Sigmoid colon (tissue), 4 donors: Measurements from ENCODE around the gene NKD2.

Experiments
- CTCF ChIP-seq, 4 experiments: fragments of 450-650 bp in 3 of 4; fragments of 200-600 bp in 1 of 4; IDR thresholded peaks; one replicate each; pipeline ENCODE4 v1.5.1; 2016 to 2019; ENCODE audit warnings: antibody characterized with exemption in 4 of 4, mild to moderate bottlenecking in 3 of 4, moderate library complexity in 2 of 4
- EP300 ChIP-seq, 4 donors: sonication (generic); formaldehyde crosslinking; IDR thresholded peaks; one replicate each; pipeline ENCODE4 v1.6.1; 2017; ENCODE audit warnings: antibody characterized with exemption in 4 of 4
- POLR2A ChIP-seq, 2 donors: fragments of 450-650 bp; IDR thresholded peaks; one replicate each; pipeline ENCODE4 v1.6.1; 2016; ENCODE audit warnings: antibody characterized with exemption in 2 of 2, mild to moderate bottlenecking in 2 of 2, moderate library complexity in 2 of 2

DNA sequence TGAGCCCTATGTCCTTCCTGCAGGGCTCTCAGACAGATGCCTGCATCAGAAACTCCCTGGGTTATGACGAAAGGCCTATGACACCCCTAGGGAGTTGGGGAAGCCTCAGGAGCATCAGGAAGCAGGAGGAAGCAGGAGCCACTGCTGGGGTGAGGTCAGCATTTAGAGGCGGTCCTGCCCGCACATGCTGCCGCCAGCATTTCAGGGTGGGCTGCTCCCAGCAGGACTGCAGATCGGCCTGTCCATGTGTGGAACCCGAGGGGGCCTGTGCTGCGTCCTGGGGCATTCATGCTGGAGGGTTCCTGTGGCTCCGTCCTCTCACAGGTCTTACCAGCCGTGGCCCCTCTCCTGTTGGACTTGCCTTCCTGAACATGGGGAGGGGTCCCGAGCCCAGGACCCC, 6.9 kb downstream of the NKD2 start:
- TF ChIP-seq POLR2A (IDR thresholded peaks at IDR 0.05) (no peak), CTCF (IDR thresholded peaks at IDR 0.05) (no peak), EP300 (IDR thresholded peaks at IDR 0.05) (no peak)
